Rectal smooth muscle tissue (tissue), 1 donor: ENCODE data around the gene CYRIA.
A peak's percentile ranks its signal among the peaks of the same experiment; 100 is the strongest.

Experiments
- H3K27ac ChIP-seq: one replicate; pipeline ENCODE4 v1.7.0; 2013; ENCODE audit warnings: low read depth, low read length, inconsistent platforms
- H3K27me3 ChIP-seq: one replicate; pipeline ENCODE4 v1.7.0; 2013; ENCODE audit warnings: low read length; ENCODE audit not compliant: control insufficient read depth, insufficient read depth
- H3K36me3 ChIP-seq: one replicate; pipeline ENCODE4 v1.7.0; 2013; ENCODE audit warnings: low read length; ENCODE audit not compliant: control insufficient read depth, insufficient read depth
- H3K4me1 ChIP-seq: one replicate; pipeline ENCODE4 v1.7.0; 2013; ENCODE audit warnings: low read length; ENCODE audit not compliant: control insufficient read depth, insufficient read depth
- H3K4me3 ChIP-seq: one replicate; pipeline ENCODE4 v1.7.0; 2013; ENCODE audit warnings: low read length
- H3K9ac ChIP-seq: one replicate; pipeline ENCODE4 v1.7.0; 2013; ENCODE audit warnings: low read length

The CYRIA gene

DNA sequence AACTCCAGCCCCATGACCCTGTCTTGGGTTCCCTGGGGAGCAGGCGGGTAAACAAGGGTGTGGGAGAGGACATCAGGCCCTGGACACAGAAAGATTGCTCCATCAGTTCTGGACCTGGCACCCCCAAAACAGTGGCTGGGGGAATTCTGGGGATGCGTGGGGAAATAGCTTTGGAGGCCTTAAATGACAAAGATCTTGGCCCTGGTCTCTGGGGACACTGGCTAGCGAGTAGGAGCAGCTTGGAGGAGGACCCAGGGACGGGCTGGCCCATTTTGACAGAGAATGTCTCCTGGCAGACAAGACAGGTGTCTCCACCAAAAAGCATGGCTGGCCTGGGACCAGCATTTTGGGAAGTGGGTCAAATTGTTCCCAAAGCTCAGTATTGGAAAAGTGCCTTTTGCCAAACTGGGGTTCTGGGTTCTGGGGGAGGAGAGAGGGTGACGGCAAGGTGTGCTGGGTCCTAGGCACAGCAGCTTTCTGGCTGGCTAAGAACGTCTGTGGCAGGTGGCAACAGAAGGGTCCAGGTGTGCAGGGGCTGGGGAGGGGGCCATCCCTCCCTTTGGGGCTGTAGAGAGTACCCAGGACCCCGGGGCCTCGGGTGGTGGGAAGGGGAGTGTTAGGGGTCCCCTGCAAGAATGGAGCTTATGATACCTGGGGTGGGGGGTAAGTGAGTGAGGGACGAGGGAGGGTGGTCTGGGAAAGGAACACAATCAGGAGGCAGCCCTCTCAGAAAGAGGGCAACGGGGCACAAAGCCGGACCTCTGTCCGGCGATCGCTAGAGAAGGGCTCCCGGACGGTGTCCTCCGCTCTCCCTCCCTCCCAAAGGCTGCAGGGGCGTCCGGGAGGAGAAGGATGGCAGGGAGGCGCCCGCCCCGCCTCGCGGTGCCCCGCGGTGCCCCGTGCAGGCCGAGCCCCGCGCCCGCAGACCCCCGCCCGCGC, 556 bp downstream of the CYRIA start:
- peak overlapping the region; percentile 77 for H3K4me3 ChIP-seq
- no peaks in the 10 kb centered on the region for H3K27me3 ChIP-seq
- H3K9ac ChIP-seq: peak overlapping the region; percentile 11
- peak overlapping the region; percentile 48 for H3K27ac ChIP-seq
- no peaks in the 10 kb centered on the region for H3K36me3 ChIP-seq
- H3K4me1 ChIP-seq: peaks cover 18% of the 10 kb centered on the region

- Histone ChIP-seq H3K36me3 (no peaks in the 10 kb centered on the region), H3K4me3 (peak overlapping the region; percentile 77), H3K4me1 (peaks cover 18% of the 10 kb centered on the region), H3K9ac (no peak overlapping the region), H3K27ac (peak overlapping the region; percentile 48), H3K27me3 (no peaks in the 10 kb centered on the region)
These were observed 1.4 kb downstream of the CYRIA start for GRCh38 chr2:16664052-16664731.

- Histone ChIP-seq H3K27ac (peak overlapping the region; percentile 48), H3K9ac (no peak overlapping the region), H3K36me3 (no peaks in the 10 kb centered on the region), H3K4me3 (peak overlapping the region; percentile 77), H3K4me1 (peaks cover 26% of the 10 kb centered on the region), H3K27me3 (no peaks in the 10 kb centered on the region)
These were observed 2.3 kb downstream of the CYRIA start for GRCh38 chr2:16663121-16663905.

- H3K36me3 ChIP-seq: no peaks in the 10 kb centered on the region
- H3K4me1 ChIP-seq: peaks cover 26% of the 10 kb centered on the region
- H3K4me3 ChIP-seq: no peak overlapping the region
- H3K27ac ChIP-seq: no peak overlapping the region
- no peaks in the 10 kb centered on the region for H3K27me3 ChIP-seq
- no peak overlapping the region for H3K9ac ChIP-seq
These were observed 3.4 kb downstream of the CYRIA start for GRCh38 chr2:16661936-16662839.

GRCh38 chr2:16661526-16661925, 4.1 kb downstream of the CYRIA start:
- H3K27me3 ChIP-seq: no peaks in the 10 kb centered on the region
- H3K27ac ChIP-seq: no peak overlapping the region
- no peak overlapping the region for H3K4me3 ChIP-seq
- no peaks in the 10 kb centered on the region for H3K36me3 ChIP-seq
- peaks cover 26% of the 10 kb centered on the region for H3K4me1 ChIP-seq
- no peak overlapping the region for H3K9ac ChIP-seq

GRCh38 chr2:16660556-16660955, 5.1 kb downstream of the CYRIA start:
- Histone ChIP-seq H3K36me3 (no peaks in the 10 kb centered on the region), H3K27me3 (no peaks in the 10 kb centered on the region), H3K4me1 (peaks cover 26% of the 10 kb centered on the region), H3K9ac (no peak overlapping the region), H3K4me3 (no peak overlapping the region), H3K27ac (no peak overlapping the region)

DNA sequence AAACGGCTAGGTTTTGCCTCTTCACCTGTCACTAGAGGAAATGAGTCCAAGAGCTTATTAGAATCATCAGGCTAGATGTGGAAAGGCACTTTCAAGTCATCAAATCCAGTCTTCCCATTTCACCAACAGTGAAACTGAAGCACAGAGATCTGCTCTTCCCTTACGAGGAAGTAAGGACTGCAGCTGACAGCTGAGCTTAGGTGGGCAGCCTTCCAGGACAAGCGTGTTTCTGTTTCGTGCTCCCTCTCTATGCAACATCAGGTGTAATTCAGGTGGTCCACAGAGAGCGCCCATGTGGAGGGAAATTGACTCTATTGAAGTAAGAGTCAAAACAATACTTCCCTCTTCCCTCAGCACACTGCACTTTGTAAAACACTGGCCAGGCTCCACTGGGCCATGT, 5.5 kb downstream of the CYRIA start:
- Histone ChIP-seq H3K9ac (no peak overlapping the region), H3K36me3 (no peaks in the 10 kb centered on the region), H3K27me3 (no peaks in the 10 kb centered on the region), H3K27ac (no peak overlapping the region), H3K4me3 (no peak overlapping the region), H3K4me1 (peaks cover 26% of the 10 kb centered on the region)

DNA sequence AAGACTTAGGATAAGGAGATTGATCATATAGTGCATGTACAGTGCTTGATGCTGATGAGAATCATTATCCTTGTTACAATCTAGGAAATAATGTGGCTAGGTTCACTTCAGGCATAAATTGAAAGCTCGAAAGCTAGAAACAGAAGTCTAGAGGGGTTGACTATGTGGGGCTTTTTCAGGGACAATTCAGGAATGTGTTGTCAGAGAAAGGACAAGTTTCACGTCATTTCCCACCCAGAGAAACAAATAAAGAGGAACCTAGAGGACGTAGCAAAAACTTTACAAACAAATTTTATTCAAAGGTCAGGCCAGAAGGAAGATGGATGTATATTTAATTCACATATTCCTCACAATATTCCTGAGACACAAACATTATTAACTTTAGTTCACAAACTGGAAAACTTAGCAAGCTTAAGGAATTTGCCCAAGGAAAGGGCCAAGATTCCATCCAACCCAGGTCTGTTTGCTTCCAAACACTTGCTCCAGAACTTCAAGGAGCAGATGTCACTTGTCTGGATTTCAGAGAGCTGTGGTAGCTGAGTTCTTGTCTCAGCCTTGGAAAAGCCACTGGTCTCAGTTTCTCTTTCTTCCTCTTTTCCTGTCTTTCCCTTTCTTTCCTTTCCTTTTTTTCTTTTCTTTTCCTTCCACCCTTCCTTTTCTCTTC, 7.4 kb downstream of the CYRIA start:
- no peak overlapping the region for H3K4me3 ChIP-seq
- peaks cover 24% of the 10 kb centered on the region for H3K4me1 ChIP-seq

GRCh38 chr2:16657671-16658070, 8.0 kb downstream of the CYRIA start:
- H3K27me3 ChIP-seq: no peaks in the 10 kb centered on the region
- no peaks in the 10 kb centered on the region for H3K36me3 ChIP-seq
- no peak overlapping the region for H3K4me3 ChIP-seq
- no peak overlapping the region for H3K9ac ChIP-seq
- H3K4me1 ChIP-seq: peaks cover 29% of the 10 kb centered on the region
- H3K27ac ChIP-seq: no peak overlapping the region

More for the DNA sequence above, 7.4 kb downstream of the CYRIA start:
- Histone ChIP-seq H3K27me3 (no peaks in the 10 kb centered on the region), H3K27ac (no peak overlapping the region), H3K36me3 (no peaks in the 10 kb centered on the region), H3K9ac (no peak overlapping the region)

DNA sequence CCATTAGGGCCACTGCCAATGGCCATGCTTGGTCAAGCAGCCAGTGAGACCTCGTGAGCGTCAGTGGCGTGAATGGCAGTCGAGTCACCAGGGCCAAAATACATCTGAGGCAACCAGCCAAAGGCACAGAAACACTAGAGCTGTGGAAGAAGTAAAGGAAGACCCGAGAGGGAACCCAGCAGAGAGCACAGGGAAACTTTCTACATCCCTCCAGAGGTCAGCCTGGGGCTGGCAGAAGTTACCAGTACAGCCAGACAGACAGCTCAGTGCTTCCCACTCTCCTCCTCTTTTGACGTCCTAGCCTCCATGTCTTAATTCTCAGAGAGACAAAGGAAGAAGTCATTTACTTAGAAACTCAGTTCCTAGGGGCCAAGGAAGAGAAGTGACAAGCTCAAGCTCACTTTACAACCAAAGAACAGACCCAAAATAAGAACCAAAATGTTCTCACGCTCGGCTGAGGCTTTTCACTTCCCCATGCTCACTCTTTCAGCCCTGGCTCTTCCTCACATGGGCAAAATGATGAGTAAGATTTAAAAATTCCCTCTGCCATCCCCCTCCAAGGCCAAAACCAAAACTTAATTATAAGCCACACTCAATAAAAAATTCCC, 8.7 kb downstream of the CYRIA start:
- H3K4me1 ChIP-seq: peaks cover 28% of the 10 kb centered on the region

More for the DNA sequence above, 8.7 kb downstream of the CYRIA start:
- no peaks in the 10 kb centered on the region for H3K27me3 ChIP-seq
- no peaks in the 10 kb centered on the region for H3K36me3 ChIP-seq
- H3K4me3 ChIP-seq: no peak overlapping the region
- no peak overlapping the region for H3K27ac ChIP-seq
- no peak overlapping the region for H3K9ac ChIP-seq
